Hematopoietic multipotent progenitor cell treated with erythropoietin and hydrocortisone succinate and interleukin-3 and kit ligand, for 15 days (in vitro differentiated cells): ENCODE results near the gene CARD14.
"Not testable (repeated sequence)": the region's sequence is repeated elsewhere in the genome, so short reads cannot be mapped to it uniquely, and the experiment has no call there.

ENCODE experiments used
- DNase-seq: peaks from one replicate; pipeline ENCODE4 v3.0.0-alpha.2; 2015; ENCODE audit warnings: low spot score

The CARD14 gene

GRCh38 chr17:80147035-80147822 is 22.6 kb upstream of the CARD14 start, which contains the start of gene EIF4A3:
EIF4A3 (minus strand) TSS chr17:80147128; CDS start chr17:80146961, 167 bp downstream.
- DNase-seq = peak; percentile 98

GRCh38 chr17:80151333-80151732 is 18.5 kb upstream of the CARD14 start:
- DNase-seq = no peak

- peak; percentile 72 for DNase-seq
Observed at GRCh38 chr17:80152081-80152702, 17.6 kb upstream of the CARD14 start.

- no peak for DNase-seq
Observed at GRCh38 chr17:80153004-80153403, 16.8 kb upstream of the CARD14 start.

GRCh38 chr17:80154166-80154565 is 15.7 kb upstream of the CARD14 start:
- DNase-seq = no peak

DNA sequence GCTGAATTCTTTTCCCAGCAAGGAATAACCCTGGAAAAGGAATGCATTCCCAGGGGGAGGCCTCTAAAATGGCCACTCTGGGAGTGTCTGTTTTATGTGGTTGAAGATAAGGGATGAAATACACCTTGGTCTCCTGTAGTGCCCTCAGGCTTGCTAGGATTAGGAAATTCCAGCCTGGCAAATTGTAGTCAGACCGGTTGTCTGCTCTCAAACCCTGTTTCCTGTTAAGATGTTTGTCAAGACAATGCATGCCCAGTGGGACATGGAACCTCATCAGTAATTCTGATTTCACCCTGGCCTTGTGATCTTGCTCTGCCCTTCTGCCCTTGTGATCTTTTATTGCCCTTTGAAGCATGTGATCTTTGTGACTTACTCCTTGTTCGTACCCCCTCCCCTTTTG is 14.2 kb upstream of the CARD14 start:
- DNase-seq = not testable (repeated sequence)

DNA sequence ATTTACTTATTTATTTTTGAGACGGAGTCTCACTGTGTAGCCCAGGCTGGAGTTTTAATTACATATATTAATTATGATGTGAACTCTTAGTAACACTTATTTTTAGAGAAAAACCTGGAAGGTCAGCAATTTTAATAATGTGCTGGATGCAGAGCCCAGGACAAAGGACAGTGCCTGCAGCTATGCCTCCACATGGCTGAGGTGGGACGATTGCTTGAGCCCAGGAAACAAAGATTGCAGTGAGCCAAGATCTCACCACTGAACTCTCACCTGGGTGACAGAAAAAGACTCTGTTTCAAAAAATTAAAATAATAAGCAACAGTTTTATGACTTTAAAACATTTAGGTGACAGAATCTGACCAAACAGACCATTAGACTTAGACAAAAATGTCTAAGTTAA is 11.0 kb upstream of the CARD14 start:
- DNase-seq = no peak

GRCh38 chr17:80160536-80160935 is 9.3 kb upstream of the CARD14 start:
- peak; percentile 43 for DNase-seq

DNA sequence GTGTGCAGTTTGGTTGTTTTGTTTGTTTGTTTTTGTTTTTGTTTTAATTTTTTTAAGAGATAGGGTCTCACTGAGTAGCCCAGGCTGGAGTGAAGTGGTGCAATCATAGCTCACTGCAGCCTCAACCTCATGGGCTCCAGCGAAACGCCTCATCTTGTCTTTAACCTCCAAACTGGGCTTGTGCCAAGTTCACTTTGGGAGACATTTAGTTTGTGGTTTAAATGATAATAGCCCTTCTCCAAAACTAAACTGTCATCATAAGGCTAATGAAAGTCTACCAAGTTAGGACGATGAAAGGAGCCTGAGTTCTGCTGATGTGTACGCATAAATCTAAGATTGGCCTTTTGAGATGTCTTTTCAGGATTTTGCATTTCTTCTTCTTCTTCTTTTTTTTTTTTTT is 6.5 kb upstream of the CARD14 start:
- peak; percentile 18 for DNase-seq

GRCh38 chr17:80164185-80164584 is 5.6 kb upstream of the CARD14 start:
- DNase-seq = no peak

GRCh38 chr17:80166446-80166845 is 3.4 kb upstream of the CARD14 start:
- no peak for DNase-seq

GRCh38 chr17:80168371-80168770 is 1.5 kb upstream of the CARD14 start:
- no peak for DNase-seq

- no peak for DNase-seq
Observed at GRCh38 chr17:80169107-80169506, 723 bp upstream of the CARD14 start.

- DNase-seq = no peak
Observed at GRCh38 chr17:80171681-80172080, 1.9 kb downstream of the CARD14 start.

- DNase-seq = no peak
Observed at GRCh38 chr17:80173126-80173525, 3.3 kb downstream of the CARD14 start.

- DNase-seq = no peak
Observed at GRCh38 chr17:80173916-80174315, 4.1 kb downstream of the CARD14 start.

- DNase-seq = no peak
Observed at GRCh38 chr17:80176757-80177156, 6.9 kb downstream of the CARD14 start.

DNA sequence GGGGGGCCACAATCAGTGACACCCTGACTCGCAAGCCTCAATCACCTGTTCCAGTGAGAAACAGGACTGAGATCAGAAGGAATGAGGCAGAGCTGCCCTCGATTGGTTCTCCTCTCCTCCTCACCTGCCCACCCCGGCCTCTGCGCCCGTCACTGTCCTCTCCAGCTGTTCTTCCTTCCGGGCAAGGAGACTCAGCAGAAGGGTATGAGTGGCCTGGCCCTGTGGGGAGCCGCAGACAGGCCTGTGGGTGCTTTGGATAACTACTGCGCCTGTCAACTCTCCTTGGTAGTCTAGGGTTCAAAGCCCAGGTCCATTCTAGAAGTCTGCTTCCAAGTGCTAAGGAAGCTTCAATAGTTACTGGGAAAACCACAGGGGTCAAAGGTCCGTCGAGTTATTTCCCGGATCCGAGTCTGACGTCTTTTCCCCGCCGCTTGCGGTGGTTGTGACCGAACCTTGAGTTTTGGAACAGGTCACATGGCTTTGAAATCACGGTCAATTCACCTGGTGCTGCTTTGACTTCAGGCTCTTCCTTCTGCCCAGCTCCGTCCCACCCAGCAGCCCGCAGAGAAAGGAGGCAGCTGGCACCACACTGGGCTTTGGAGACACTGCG is 8.3 kb downstream of the CARD14 start:
- DNase-seq = no peak

GRCh38 chr17:80180192-80180591 is 10.4 kb downstream of the CARD14 start:
- no peak for DNase-seq

DNA sequence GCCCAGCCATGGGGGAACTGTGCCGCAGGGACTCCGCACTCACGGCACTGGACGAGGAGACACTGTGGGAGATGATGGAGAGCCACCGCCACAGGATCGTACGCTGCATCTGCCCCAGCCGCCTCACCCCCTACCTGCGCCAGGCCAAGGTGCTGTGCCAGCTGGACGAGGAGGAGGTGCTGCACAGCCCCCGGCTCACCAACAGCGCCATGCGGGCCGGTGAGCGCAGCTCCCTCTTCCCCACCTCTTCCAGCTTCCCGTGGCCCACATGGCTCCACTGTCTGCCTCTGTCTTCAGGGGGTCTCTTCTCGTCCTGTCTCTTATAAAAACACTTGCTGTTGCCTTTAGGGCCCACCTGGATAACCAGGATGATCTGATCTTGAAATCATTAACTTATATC is 11.6 kb downstream of the CARD14 start:
- DNase-seq = no peak

GRCh38 chr17:80182118-80182844 is 12.5 kb downstream of the CARD14 start:
- no peak for DNase-seq

- no peak for DNase-seq
Observed at GRCh38 chr17:80182845-80183223, 13.0 kb downstream of the CARD14 start.
